Measurements from ENCODE around the gene AZGP1. TPM values are rescaled to one million over a fixed set of nuclear protein-coding genes. Genes with fewer than 3 reads are reported as not detected.
"Not testable (repeated sequence)": the region's sequence is repeated elsewhere in the genome, so short reads cannot be mapped to it uniquely, and the experiment has no call there.

The AZGP1 gene
- polyA plus RNA-seq, 3 donors, result 155 to 415 (median 202) TPM

- WGBS, 3 donors, result 32 to 60% (median 57%) methylated on average over 14 of the region's 14 CpGs
Observed at GRCh38 chr7:100003711-100004661, 28.2 kb upstream of the AZGP1 start.

GRCh38 chr7:100000239-100000638 is 24.4 kb upstream of the AZGP1 start:
- WGBS, 3 donors, result 66 to 90% (median 81%) methylated on average over 13 of the region's 13 CpGs
- no peak overlapping the region for H3K27ac ChIP-seq (ENCODE audit: low read depth, low read length)

More at GRCh38 chr7:100003711-100004661, 28.2 kb upstream of the AZGP1 start:
- H3K27ac ChIP-seq (ENCODE audit: low read depth, low read length), result no peak overlapping the region

GRCh38 chr7:99997545-99998137 is 21.8 kb upstream of the AZGP1 start:
- no peak overlapping the region for H3K27ac ChIP-seq (ENCODE audit: low read depth, low read length)
- WGBS, 3 donors, result 3 to 8% (median 4%) methylated on average over 35 of the region's 35 CpGs

GRCh38 chr7:99996755-99997544 is 21.1 kb upstream of the AZGP1 start:
- H3K27ac ChIP-seq (ENCODE audit: low read depth, low read length), result no peak overlapping the region
- 64 to 66% (median 64%) methylated on average over 15 of the region's 15 CpGs for WGBS, 3 donors

GRCh38 chr7:99994819-99995218 is 19.0 kb upstream of the AZGP1 start:
- 63 to 85% (median 80%) methylated on average over 8 of the region's 8 CpGs for WGBS, 3 donors
- no peak overlapping the region for H3K27ac ChIP-seq (ENCODE audit: low read depth, low read length)

GRCh38 chr7:99992330-99993038 is 16.7 kb upstream of the AZGP1 start:
- H3K27ac ChIP-seq (ENCODE audit: low read depth, low read length), result no peak overlapping the region
- WGBS, 3 donors, result 59 to 66% (median 62%) methylated on average over 21 of the region's 21 CpGs

- WGBS, 3 donors, result 58 to 70% (median 70%) methylated on average over 6 of the region's 6 CpGs
- not testable (repeated sequence) for H3K27ac ChIP-seq (ENCODE audit: low read depth, low read length)
Observed at GRCh38 chr7:99991543-99991942, 15.7 kb upstream of the AZGP1 start.

GRCh38 chr7:99990460-99990852 is 14.6 kb upstream of the AZGP1 start:
- H3K27ac ChIP-seq (ENCODE audit: low read depth, low read length), result no peak overlapping the region
- WGBS, 3 donors, result 41 to 42% (median 42%) methylated on average over 14 of the region's 14 CpGs

GRCh38 chr7:99987846-99988245 is 12.0 kb upstream of the AZGP1 start:
- WGBS, 3 donors, result 75 to 87% (median 75%) methylated on average over 5 of the region's 5 CpGs
- no peak overlapping the region for H3K27ac ChIP-seq (ENCODE audit: low read depth, low read length)

- WGBS, 3 donors, result 68 to 81% (median 75%) methylated on average over 12 to 13 of the region's 14 CpGs
- H3K27ac ChIP-seq (ENCODE audit: low read depth, low read length), result not testable (repeated sequence)
Observed at GRCh38 chr7:99987306-99987705, 11.5 kb upstream of the AZGP1 start.

GRCh38 chr7:99984593-99984992 is 8.8 kb upstream of the AZGP1 start:
- WGBS, 3 donors, result 51 to 73% (median 67%) methylated on average over 2 of the region's 2 CpGs
- no peak overlapping the region for H3K27ac ChIP-seq (ENCODE audit: low read depth, low read length)

GRCh38 chr7:99981066-99981465 is 5.2 kb upstream of the AZGP1 start:
- 80 to 86% (median 85%) methylated on average over 7 of the region's 7 CpGs for WGBS, 3 donors
- H3K27ac ChIP-seq (ENCODE audit: low read depth, low read length), result not testable (repeated sequence)

GRCh38 chr7:99980448-99980872 is 4.6 kb upstream of the AZGP1 start:
- 59 to 65% (median 62%) methylated on average over 3 to 4 of the region's 4 CpGs for WGBS, 3 donors
- H3K27ac ChIP-seq (ENCODE audit: low read depth, low read length), result not testable (repeated sequence)

- not testable (repeated sequence) for H3K27ac ChIP-seq (ENCODE audit: low read depth, low read length)
- WGBS, 3 donors, result 22 to 26% (median 22%) methylated on average over 6 to 8 of the region's 10 CpGs
Observed at GRCh38 chr7:99979814-99980225, 4.0 kb upstream of the AZGP1 start.

GRCh38 chr7:99976626-99977025 is 795 bp upstream of the AZGP1 start:
- WGBS, 3 donors, result 74 to 83% (median 83%) methylated on average over 13 of the region's 13 CpGs
- no peak overlapping the region for H3K27ac ChIP-seq (ENCODE audit: low read depth, low read length)

GRCh38 chr7:99974681-99975080 is 1.1 kb downstream of the AZGP1 start:
- H3K27ac ChIP-seq (ENCODE audit: low read depth, low read length), result no peak overlapping the region
- WGBS, 3 donors, result 58 to 69% (median 58%) methylated on average over 1 of the region's 1 CpG

- 65 to 81% (median 80%) methylated on average over 7 of the region's 7 CpGs for WGBS, 3 donors
- not testable (repeated sequence) for H3K27ac ChIP-seq (ENCODE audit: low read depth, low read length)
Observed at GRCh38 chr7:99973817-99974216, 2.0 kb downstream of the AZGP1 start.

GRCh38 chr7:99971242-99971641 is 4.6 kb downstream of the AZGP1 start:
- no peak overlapping the region for H3K27ac ChIP-seq (ENCODE audit: low read depth, low read length)
- 65 to 73% (median 69%) methylated on average over 4 of the region's 4 CpGs for WGBS, 3 donors

Data from adipose tissue (tissue), 3 donors.